ENCODE measurements around the gene HINT2. TPM values are rescaled to one million over a fixed set of nuclear protein-coding genes. Genes with fewer than 3 reads are reported as not detected.

The HINT2 gene
- total and polyA plus RNA-seq, 11 donors = 48.7 to 139 (median 57.4) TPM

- H3K9me3 ChIP-seq = no peaks in the 10 kb centered on the region
- TF ChIP-seq CTCF (IDR thresholded peaks at IDR 0.05) = no peak
- TF ChIP-seq POLR2A (IDR thresholded peaks at IDR 0.05) = no peak
- H3K27ac ChIP-seq = peak overlapping the region in 10 of 12 donors; percentile 27 to 88 (median 84)
- DNase-seq (peak in 4 of 5 donors; percentile 28 to 64 (median 41)), ATAC-seq (peak in 1 of 4 donors; percentile 1)
- H3K4me3 ChIP-seq = peak overlapping the region; percentile 45 to 96 (median 68)
- peaks cover 0 to 46% (median 30%) of the 10 kb centered on the region in 12 donors for H3K4me1 ChIP-seq
- peaks cover 0 to 7% (median 0%) of the 10 kb centered on the region in 9 donors for H3K27me3 ChIP-seq
- intact Hi-C loops (cut with DNase I) = loop anchor here in 2 of 10 donors (5.0 to 10.0 kb wide), 2 partner anchors 35 to 233 kb away; partner anchors contain the start of genes FAM221B (in 1 of the 2) and TMEM8B (in 1 of the 2)
- H3K36me3 ChIP-seq = peaks cover 0 to under 1% (median 0%) of the 10 kb centered on the region in 9 donors
- 60 to 84% (median 82%) methylated on average over 14 to 34 of the region's 34 CpGs for WGBS, 4 donors
Measured at GRCh38 chr9:35792024-35792813, 22.6 kb downstream of the HINT2 start.

- Histone ChIP-seq H3K27me3 (peaks cover 0 to 7% (median 0%) of the 10 kb centered on the region in 9 donors), H3K36me3 (peaks cover 0 to 4% (median 0%) of the 10 kb centered on the region in 9 donors), H3K9me3 (no peaks in the 10 kb centered on the region), H3K4me1 (peaks cover 0 to 46% (median 30%) of the 10 kb centered on the region in 12 donors), H3K27ac (peak within 1 kb of the TSS; percentile 27 to 88 (median 82)), H3K4me3 (peak within 1 kb of the TSS; percentile 45 to 96 (median 68))
- peak in 3 of 4 donors; percentile 45 to 78 (median 75) for ATAC-seq
- WGBS, 4 donors = 2 to 15% (median 7%) methylated on average over 13 to 64 of the region's 64 CpGs
- intact Hi-C loops (cut with DNase I) = loop anchor here (1.0 to 10.0 kb wide), 7 partner anchors 21 to 233 kb away; partner anchors contain the start of genes HINT2 (in 3 of the 10), FAM221B (in 1 of the 10), SPAG8 (in 1 of the 10) and TMEM8B (in 1 of the 10)
- TF ChIP-seq CTCF (IDR thresholded peaks at IDR 0.05) (peak in 1 of 12 donors; percentile 9), POLR2A (IDR thresholded peaks at IDR 0.05) (peak in 1 of 2 donors; percentile 30)
- DNase-seq = peak; percentile 52 to 69 (median 62)
Measured at GRCh38 chr9:35791297-35791921, 23.4 kb downstream of the HINT2 start, which contains the start of gene NPR2. Gene NPR2 (plus strand): TSS chr9:35791591. CDS start chr9:35792409, 818 bp downstream.

GRCh38 chr9:35790385-35791296 lies 24.2 kb downstream of the HINT2 start:
- intact Hi-C loops (cut with DNase I) = loop anchor here (1.0 to 10.0 kb wide), 9 partner anchors 22 to 234 kb away; partner anchors contain the start of genes HINT2 (in 3 of the 10), FAM221B (in 1 of the 10), SPAG8 (in 1 of the 10) and TMEM8B (in 1 of the 10)
- Histone ChIP-seq H3K4me3 (peak overlapping the region in 11 of 12 donors; percentile 63 to 96 (median 68)), H3K36me3 (peaks cover 0 to 4% (median 0%) of the 10 kb centered on the region in 9 donors), H3K27ac (peak overlapping the region; percentile 27 to 88 (median 82)), H3K27me3 (peaks cover 0 to 7% (median 0%) of the 10 kb centered on the region in 9 donors), H3K4me1 (peaks cover 0 to 46% (median 30%) of the 10 kb centered on the region in 12 donors), H3K9me3 (no peaks in the 10 kb centered on the region)
- TF ChIP-seq CTCF (IDR thresholded peaks at IDR 0.05) = peak; percentile 75 to 92 (median 84)
- no peak for TF ChIP-seq POLR2A (IDR thresholded peaks at IDR 0.05)
- peak; percentile 68 to 82 (median 75) for DNase-seq
- ATAC-seq = peak; percentile 81 to 92 (median 88)
- 27 to 45% (median 35%) methylated on average over 37 of the region's 37 CpGs for WGBS, 4 donors

Measured in heart left ventricle (tissue), 16 donors.